K562 (cell line): ENCODE measurements around the gene THAP5. TPM values are rescaled to one million over a fixed set of nuclear protein-coding genes. Genes with fewer than 3 reads are reported as not detected.

Source experiments
- ARID2 ChIP-seq: fragments of 450-650 bp; IDR thresholded peaks from 2 replicates; pipeline ENCODE4 v1.6.1; 2017; ENCODE audit warnings: antibody characterized with exemption, mild to moderate bottlenecking
- BCLAF1 ChIP-seq, 2 experiments: fragments of 450-650 bp in 1 of 2; IDR thresholded peaks; 2 replicates each; pipeline ENCODE4 v1.6.1; 2011 to 2017; ENCODE audit warnings: low read depth in 2 of 2, antibody characterized with exemption in 1 of 2, borderline replicate concordance in 1 of 2, low read length in 1 of 2, mild to moderate bottlenecking in 1 of 2, mixed read lengths in 1 of 2; ENCODE audit not compliant: control insufficient read depth in 1 of 2
- CC2D1A ChIP-seq: fragments of 450-650 bp; IDR thresholded peaks from 2 replicates; pipeline ENCODE4 v1.6.1; 2017; ENCODE audit warnings: mild to moderate bottlenecking
- EP300 ChIP-seq: IDR thresholded peaks from 2 replicates; pipeline ENCODE4 v1.6.1; 2012; ENCODE audit warnings: low read length, improper control_type of control experiment
- FOXM1 ChIP-seq, 2 experiments: fragments of 450-650 bp in 1 of 2; sonication (generic) in 1 of 2; formaldehyde crosslinking in 1 of 2; IDR thresholded peaks; 2 replicates each; pipeline versions ENCODE4 v1.6.1 to v1.9.0; 2017 to 2022; ENCODE audit warnings: low read depth in 2 of 2, mild to moderate bottlenecking in 2 of 2, missing genetic modification reagents in 1 of 2, moderate library complexity in 1 of 2
- GATA2 ChIP-seq: sonication (generic); formaldehyde crosslinking; IDR thresholded peaks from 2 replicates; pipeline ENCODE4 v1.4.0; 2020; ENCODE audit warnings: mild to moderate bottlenecking, missing genetic modification reagents
- KLF16 ChIP-seq: IDR thresholded peaks from 2 replicates; pipeline ENCODE4 v1.6.1; 2016; ENCODE audit warnings: antibody characterized with exemption
- NFE2 ChIP-seq: IDR thresholded peaks from 2 replicates; pipeline ENCODE4 v1.6.1; 2014; ENCODE audit warnings: antibody characterized with exemption, low read depth
- NR2C1 ChIP-seq, 2 experiments: fragments of 450-650 bp; IDR thresholded peaks; 2 replicates each; pipeline ENCODE4 v1.6.1; 2017; ENCODE audit warnings: mild to moderate bottlenecking in 2 of 2, antibody characterized with exemption in 1 of 2, inconsistent platforms in 1 of 2, missing compliant biosample characterization in 1 of 2, missing genetic modification characterization in 1 of 2
- PML ChIP-seq: IDR thresholded peaks from 2 replicates; pipeline ENCODE4 v1.6.1; 2012; ENCODE audit warnings: low read length, inconsistent platforms
- POLR2AphosphoS5 ChIP-seq: IDR thresholded peaks from 2 replicates; pipeline ENCODE4 v1.6.1; 2011; ENCODE audit warnings: mild to moderate bottlenecking, low read depth, low read length, moderate library complexity; ENCODE audit not compliant: control insufficient read depth, insufficient read depth
- REST ChIP-seq, 2 experiments: fragments of 450-650 bp; formaldehyde crosslinking in 1 of 2; IDR thresholded peaks; 2 replicates each; pipeline versions ENCODE4 v1.4.0 to v1.6.1; 2014 to 2020; ENCODE audit warnings: mild to moderate bottlenecking in 2 of 2, borderline replicate concordance in 1 of 2, low read depth in 1 of 2
- ZNF224 ChIP-seq: sonication (generic); formaldehyde crosslinking; IDR thresholded peaks from 2 replicates; pipeline ENCODE4 v1.8.0; 2022; ENCODE audit warnings: mild to moderate bottlenecking, missing genetic modification reagents
- ZNF395 ChIP-seq: fragments of 200-800 bp; sonication (Bioruptor generic); IDR thresholded peaks from 2 replicates; pipeline ENCODE4 v1.6.1; 2017; ENCODE audit warnings: missing genetic modification characterization, missing compliant biosample characterization
- ZSCAN29 ChIP-seq: fragments of 450-650 bp; IDR thresholded peaks from 2 replicates; pipeline ENCODE4 v1.6.1; 2017
- polyA plus RNA-seq, 8 experiments: library from polyadenylated mRNA; depleted of rRNA in 4 of 8; stranded (reverse) in 5 of 8; unstranded in 3 of 8; fragments of >200 nt; fragmentation: Nextera tagmentation in 2 of 8; fragmentation: Illumina TruSeq in 1 of 8; extraction: Ambion mirVana in 2 of 8; extraction: Trizol in 1 of 8; gene quantifications; 2 replicates each; pipeline versions ENCODE4 v1.2.1 to v1.2.3, GENCODE V29; 2011 to 2014; ENCODE audit warnings: inconsistent platforms in 1 of 8, missing spikeins in 1 of 8
- total RNA-seq, 7 experiments: library from RNA; depleted of rRNA in 6 of 7; stranded (reverse); fragments of >200 nt in 6 of 7; fragmentation: Illumina TruSeq in 2 of 7; extraction: Trizol in 2 of 7; gene quantifications; 2 replicates each; pipeline versions ENCODE4 v1.2.1 to v1.2.3, GENCODE V29; 2011 to 2021; ENCODE audit warnings: low replicate concordance in 1 of 7

Gene THAP5
- total and polyA plus RNA-seq, 9 of the 15 experiments (the other 6 are each of a cell fraction or from before 2014, with no cell fraction given) = 16.5 to 58.1 (median 28.2) TPM

DNA sequence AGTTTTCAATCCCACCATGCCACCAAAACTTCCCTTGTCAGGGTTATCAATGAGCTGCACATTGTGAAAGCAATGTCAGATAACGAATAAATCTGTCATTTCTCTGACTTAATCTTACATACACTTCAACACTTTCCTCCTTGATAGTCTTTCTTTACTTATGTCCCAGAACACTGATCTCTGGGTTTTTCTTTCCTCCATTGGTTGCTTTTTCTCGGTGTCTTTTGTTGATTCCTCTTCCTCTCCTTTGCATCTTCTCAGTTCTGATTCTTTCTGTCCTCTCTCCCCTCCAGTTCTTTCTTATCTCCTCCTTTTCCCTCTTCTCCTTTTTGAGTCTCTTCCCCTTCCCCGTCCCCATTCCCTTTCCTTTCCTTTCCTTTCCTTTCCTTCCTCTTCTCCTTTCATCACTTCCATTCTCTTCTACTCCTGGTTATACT lies 16.8 kb upstream of the THAP5 start (continued):
- TF ChIP-seq REST (IDR thresholded peaks at IDR 0.05; ENCODE audit: borderline replicate concordance) = peak; percentile 28; the same call in 1 of the 2 replicates
- TF ChIP-seq REST (CRISPR knock-in tag; IDR thresholded peaks at IDR 0.05; ENCODE audit: low read depth) = no peak
- peak; percentile 95 for TF ChIP-seq PML
- peak; percentile 90 for TF ChIP-seq FOXM1 (IDR thresholded peaks at IDR 0.05; ENCODE audit: low read depth)
- no peak for TF ChIP-seq FOXM1 (CRISPR knock-in tag; IDR thresholded peaks at IDR 0.05; ENCODE audit: low read depth)
- no peak for TF ChIP-seq ZSCAN29
- TF ChIP-seq NFE2 = peak; percentile 15; the same call in 1 of the 2 replicates
- peak; percentile 78 for TF ChIP-seq KLF16
- peak; percentile 80 for TF ChIP-seq CC2D1A
- TF ChIP-seq NR2C1 (IDR thresholded peaks at IDR 0.05) = no peak
- no peak for TF ChIP-seq NR2C1 (tag; IDR thresholded peaks at IDR 0.05)
- peak; percentile 95 for TF ChIP-seq EP300
- no peak for TF ChIP-seq ZNF224
- peak; percentile 61; the same call in 1 of the 2 replicates for TF ChIP-seq POLR2AphosphoS5
- TF ChIP-seq ARID2 = peak; percentile 44; the same call in 1 of the 2 replicates
- TF ChIP-seq BCLAF1 (IDR thresholded peaks at IDR 0.05; ENCODE audit: borderline replicate concordance in 1 of 2, control insufficient read depth in 1 of 2, low read depth in 2 of 2, low read length in 1 of 2) = no peak; a peak in 1 of 4 replicates
- peak; percentile 74 for TF ChIP-seq GATA2 (CRISPR knock-in tag)
- TF ChIP-seq ZNF395 = peak; percentile 64; the same call in 1 of the 2 replicates
